Stomach (tissue), 9 donors: ENCODE measurements around the gene ARSG. TPM values are rescaled to one million over a fixed set of nuclear protein-coding genes. Genes with fewer than 3 reads are reported as not detected.

Source experiments
- DNase-seq, 2 donors: peaks; one replicate each; pipeline versions ENCODE4 v3.0.0 to v3.0.0-alpha.2; 2013 to 2019
- H3K27ac ChIP-seq, 5 donors: fragments of 200-600 bp in 4 of 5; sonication (generic) in 4 of 5; one replicate each; pipeline ENCODE4 v1.5.1; 2013 to 2019; ENCODE audit warnings: mild to moderate bottlenecking in 1 of 5, moderate library complexity in 1 of 5
- H3K27me3 ChIP-seq, 3 donors: fragments of 200-600 bp; sonication (generic); one replicate each; pipeline ENCODE4 v1.5.1; 2017 to 2019; ENCODE audit warnings: mixed run types in 1 of 3
- H3K36me3 ChIP-seq, 4 donors: fragments of 200-600 bp; sonication (generic); 1 replicate in 3 of 4; 2 replicates in 1 of 4; pipeline ENCODE4 v1.5.1; 2016 to 2019
- H3K4me1 ChIP-seq, 4 donors: fragments of 200-600 bp; sonication (generic); one replicate each; pipeline ENCODE4 v1.5.1; 2016 to 2019
- H3K4me3 ChIP-seq, 4 donors: fragments of 200-600 bp; sonication (generic) in 3 of 4; one replicate each; pipeline ENCODE4 v1.5.1; 2016 to 2019; ENCODE audit warnings: mild to moderate bottlenecking in 1 of 4
- H3K9me3 ChIP-seq, 4 donors: fragments of 200-600 bp; sonication (generic); one replicate each; pipeline ENCODE4 v1.5.1; 2016 to 2019
- EP300 ChIP-seq: sonication (generic); formaldehyde crosslinking; IDR thresholded peaks from one replicate; pipeline ENCODE4 v1.6.1; 2017; ENCODE audit warnings: antibody characterized with exemption
- POLR2A ChIP-seq, 4 donors: fragments of 450-650 bp; IDR thresholded peaks; one replicate each; pipeline ENCODE4 v1.6.1; 2016; ENCODE audit warnings: antibody characterized with exemption in 4 of 4, control low read depth in 2 of 4, mild to moderate bottlenecking in 1 of 4, moderate library complexity in 1 of 4
- POLR2AphosphoS5 ChIP-seq, 3 donors: sonication (generic); formaldehyde crosslinking; IDR thresholded peaks; one replicate each; pipeline ENCODE4 v1.6.1; 2016; ENCODE audit warnings: antibody characterized with exemption in 3 of 3
- WGBS, 5 donors: extraction: QIAGEN DNeasy Blood & Tissue Kit in 3 of 5; methylation state at CpG; one replicate each; pipeline versions ENCODE4 v1.1.5 to v1.1.7; 2013 to 2018; 5-methylcytosine and 5-hydroxymethylcytosine counted together
- intact Hi-C: fragments of 100-400 bp; cut with DNase I; formaldehyde crosslinking; loops from one replicate; pipeline ENCODE4 v1.15.1; 2023; ENCODE audit warnings: low total_unique reads
- polyA plus RNA-seq, 3 donors: library from polyadenylated mRNA; stranded (reverse); fragments of 200-250 nt; gene quantifications; one replicate each; pipeline ENCODE4 v1.2.3, GENCODE V29; 2013
- total RNA-seq, 5 donors: library from RNA; depleted of rRNA; stranded (reverse); fragments of >200 nt; gene quantifications; one replicate each; pipeline versions ENCODE4 v1.1.0 to v1.2.3, GENCODE V29; 2014 to 2016
- TF ChIP-seq, protein P1 (sequence below), 7 experiments: fragments of 450-650 bp in 4 of 7; fragments of 200-600 bp in 3 of 7; sonication (generic) in 3 of 7; IDR thresholded peaks; one replicate each; pipeline ENCODE4 v1.5.1; 2016 to 2019; ENCODE audit warnings: antibody characterized with exemption in 7 of 7, control low read depth in 2 of 7, mild to moderate bottlenecking in 1 of 7
- donor health status: healthy with polysubstance abuse.
- donor health status: Bipolar disorder and iron deficiency.
- donor health status: healthy.

The ARSG gene
- total and polyA plus RNA-seq, 8 donors = 0.45 to 74.7 (median 2.4) TPM

DNA sequence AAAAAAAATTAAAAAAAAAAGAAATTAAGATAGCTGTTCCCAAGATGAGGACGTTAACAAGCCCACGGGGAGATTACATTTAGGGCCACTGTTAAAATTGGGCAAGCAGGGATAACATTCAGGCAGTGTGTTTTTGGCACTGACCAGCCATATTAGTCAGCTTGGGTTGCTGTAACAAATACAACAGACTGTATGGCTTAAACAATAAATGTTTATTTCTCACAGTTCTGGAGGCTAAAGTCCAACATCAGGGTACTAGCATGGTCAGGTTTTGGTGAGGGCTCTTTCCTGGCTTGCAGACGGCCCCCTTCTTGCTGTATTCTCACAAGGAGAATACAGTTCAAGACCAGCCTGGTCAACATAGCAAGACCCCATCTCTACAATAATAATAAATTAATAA lies 31.3 kb downstream of the ARSG start:
- Histone ChIP-seq H3K9me3 (no peaks in the 10 kb centered on the region), H3K4me1 (peaks cover 0 to 20% (median 2%) of the 10 kb centered on the region in 4 donors), H3K27ac (no peak overlapping the region), H3K27me3 (no peaks in the 10 kb centered on the region), H3K36me3 (no peaks in the 10 kb centered on the region), H3K4me3 (no peak overlapping the region)
- no peak for DNase-seq
- 64 to 92% (median 80%) methylated on average over 3 of the region's 3 CpGs for WGBS, 5 donors
- intact Hi-C loops = no loop called here
- TF ChIP-seq, protein P1, sequence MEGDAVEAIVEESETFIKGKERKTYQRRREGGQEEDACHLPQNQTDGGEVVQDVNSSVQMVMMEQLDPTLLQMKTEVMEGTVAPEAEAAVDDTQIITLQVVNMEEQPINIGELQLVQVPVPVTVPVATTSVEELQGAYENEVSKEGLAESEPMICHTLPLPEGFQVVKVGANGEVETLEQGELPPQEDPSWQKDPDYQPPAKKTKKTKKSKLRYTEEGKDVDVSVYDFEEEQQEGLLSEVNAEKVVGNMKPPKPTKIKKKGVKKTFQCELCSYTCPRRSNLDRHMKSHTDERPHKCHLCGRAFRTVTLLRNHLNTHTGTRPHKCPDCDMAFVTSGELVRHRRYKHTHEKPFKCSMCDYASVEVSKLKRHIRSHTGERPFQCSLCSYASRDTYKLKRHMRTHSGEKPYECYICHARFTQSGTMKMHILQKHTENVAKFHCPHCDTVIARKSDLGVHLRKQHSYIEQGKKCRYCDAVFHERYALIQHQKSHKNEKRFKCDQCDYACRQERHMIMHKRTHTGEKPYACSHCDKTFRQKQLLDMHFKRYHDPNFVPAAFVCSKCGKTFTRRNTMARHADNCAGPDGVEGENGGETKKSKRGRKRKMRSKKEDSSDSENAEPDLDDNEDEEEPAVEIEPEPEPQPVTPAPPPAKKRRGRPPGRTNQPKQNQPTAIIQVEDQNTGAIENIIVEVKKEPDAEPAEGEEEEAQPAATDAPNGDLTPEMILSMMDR (IDR thresholded peaks at IDR 0.05) = no peak
- TF ChIP-seq POLR2AphosphoS5 (IDR thresholded peaks at IDR 0.05) (no peak), EP300 (no peak), POLR2A (IDR thresholded peaks at IDR 0.05) (no peak)

DNA sequence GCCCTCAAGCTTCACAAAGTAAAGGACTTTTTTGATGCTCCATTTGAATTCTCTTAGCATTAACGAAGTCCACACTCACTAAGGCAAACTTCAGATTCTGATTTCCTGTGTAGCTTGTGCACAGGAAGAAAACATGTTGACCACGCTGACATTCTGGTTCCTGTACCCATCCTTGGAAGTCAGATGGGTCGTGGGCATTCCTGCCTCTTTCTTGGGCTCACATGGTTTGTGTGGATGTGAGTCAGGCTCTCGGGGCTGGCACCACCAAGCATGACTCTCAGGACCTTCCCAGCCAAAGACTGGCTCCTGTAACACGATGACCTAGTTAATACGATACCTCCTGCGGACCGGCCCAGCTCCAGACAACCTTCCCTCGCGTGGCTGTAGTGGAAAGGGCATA lies 32.8 kb downstream of the ARSG start:
- Histone ChIP-seq H3K27me3 (no peaks in the 10 kb centered on the region), H3K4me1 (peaks cover 0 to 5% (median 0%) of the 10 kb centered on the region in 4 donors), H3K27ac (no peak overlapping the region), H3K36me3 (no peaks in the 10 kb centered on the region), H3K9me3 (no peaks in the 10 kb centered on the region), H3K4me3 (no peak overlapping the region)
- DNase-seq = no peak
- intact Hi-C loops = no loop called here
- WGBS, 5 donors = 84 to 92% (median 88%) methylated on average over 9 to 10 of the region's 10 CpGs
- TF ChIP-seq POLR2AphosphoS5 (IDR thresholded peaks at IDR 0.05) (no peak), EP300 (no peak), POLR2A (IDR thresholded peaks at IDR 0.05) (no peak)
- TF ChIP-seq, protein P1 (IDR thresholded peaks at IDR 0.05) = no peak

DNA sequence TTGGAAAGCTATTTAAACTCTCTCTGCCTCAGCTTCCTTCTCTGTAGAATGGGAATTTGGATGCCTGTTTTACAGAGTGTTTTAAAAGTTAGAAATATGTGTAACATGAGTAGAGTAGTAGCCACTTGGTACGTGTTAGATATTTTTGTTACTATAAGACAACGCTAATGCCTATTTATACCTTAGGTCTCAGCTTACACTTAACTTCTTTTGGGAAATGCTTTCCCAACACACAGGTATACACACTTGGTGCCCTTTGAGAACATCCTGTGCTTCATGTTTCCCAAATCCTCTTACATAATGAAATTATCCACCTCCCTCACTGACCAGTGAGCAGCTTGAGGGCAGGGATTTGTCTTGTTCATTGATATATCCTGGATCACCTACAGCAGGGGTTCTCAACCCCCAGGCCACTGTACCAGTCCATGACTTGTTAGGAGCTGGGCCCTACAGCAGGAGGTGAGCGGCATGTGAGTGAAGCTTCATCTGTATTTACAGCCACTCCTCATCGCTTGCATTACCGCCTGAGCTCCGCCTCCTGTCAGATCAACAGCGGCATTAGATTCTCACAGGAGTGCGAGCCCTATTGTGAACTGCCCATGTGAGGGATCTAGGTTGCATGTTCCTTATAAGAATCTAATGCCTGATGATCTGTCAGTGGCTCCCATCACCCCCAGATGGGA lies 33.5 kb downstream of the ARSG start:
- intact Hi-C loops = no loop called here
- Histone ChIP-seq H3K9me3 (no peaks in the 10 kb centered on the region), H3K36me3 (no peaks in the 10 kb centered on the region), H3K4me1 (peaks cover 0 to under 1% (median 0%) of the 10 kb centered on the region in 4 donors), H3K27ac (no peak overlapping the region), H3K27me3 (no peaks in the 10 kb centered on the region), H3K4me3 (no peak overlapping the region)
- DNase-seq = no peak
- 88 to 97% (median 97%) methylated on average over 8 of the region's 8 CpGs for WGBS, 5 donors
- TF ChIP-seq POLR2AphosphoS5 (IDR thresholded peaks at IDR 0.05) (no peak), EP300 (no peak), POLR2A (IDR thresholded peaks at IDR 0.05) (no peak)
- TF ChIP-seq, protein P1 (IDR thresholded peaks at IDR 0.05) = no peak

DNA sequence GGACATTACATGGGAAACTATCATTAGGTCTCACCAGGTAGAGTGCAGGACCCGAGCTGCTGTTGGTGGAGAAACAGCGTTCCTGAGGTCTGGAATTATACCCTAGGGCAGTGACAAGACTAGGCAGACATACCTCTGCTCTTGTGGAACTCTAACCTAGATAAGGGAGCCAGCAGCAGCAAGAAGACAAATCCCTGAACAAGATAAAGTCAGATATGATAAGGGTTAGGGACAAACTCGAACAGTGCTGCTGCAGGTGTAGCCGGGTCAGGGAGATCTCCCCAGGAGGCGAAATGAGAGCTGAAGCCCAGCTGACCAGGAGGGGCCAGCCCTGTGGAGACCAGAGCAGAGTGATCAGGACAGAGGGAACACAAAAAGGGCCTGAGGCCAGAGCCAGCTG lies 34.7 kb downstream of the ARSG start:
- no peak overlapping the region for H3K4me3 ChIP-seq
- TF ChIP-seq, protein P1 (IDR thresholded peaks at IDR 0.05) = no peak
- no peak for TF ChIP-seq EP300
- TF ChIP-seq POLR2AphosphoS5 (IDR thresholded peaks at IDR 0.05) = no peak
- WGBS, 5 donors = 62 to 76% (median 66%) methylated on average over 5 of the region's 5 CpGs
- intact Hi-C loops = no loop called here
- no peaks in the 10 kb centered on the region for H3K4me1 ChIP-seq
- DNase-seq = no peak
- no peaks in the 10 kb centered on the region for H3K36me3 ChIP-seq
- H3K9me3 ChIP-seq = peaks cover 0 to 6% (median 0%) of the 10 kb centered on the region in 4 donors
- H3K27ac ChIP-seq = no peak overlapping the region
- H3K27me3 ChIP-seq = no peaks in the 10 kb centered on the region
